Caki2 (cell line): ENCODE measurements around the gene MCTP1. TPM values are rescaled to one million over a fixed set of nuclear protein-coding genes. Genes with fewer than 3 reads are reported as not detected.

Experiments
- total RNA-seq: library from RNA; depleted of rRNA; stranded (reverse); fragments of >200 nt; shearing (Covaris generic); gene quantifications from 2 replicates; pipeline ENCODE4 v1.2.3, GENCODE V29; 2014; ENCODE audit warnings: low replicate concordance; rRNA removed

MCTP1 gene
- total RNA-seq, 1 experiment from 2014 or later: 42.4 TPM

Other genes starting within 250 kb of the MCTP1 start
- not detected in 2 replicates for gene FAM81B, start 106.3 kb upstream of the MCTP1 start, total RNA-seq